ENCODE data around the gene CSRP1.
"Not testable (repeated sequence)": the region's sequence is repeated elsewhere in the genome, so short reads cannot be mapped to it uniquely, and the experiment has no call there.

Gene CSRP1

GRCh38 chr1:201537891-201538611, 31.1 kb upstream of the CSRP1 start:
- no peak for DNase-seq (ENCODE audit: low spot score)

- no peak for DNase-seq (ENCODE audit: low spot score)
Measured at GRCh38 chr1:201537467-201537866, 30.5 kb upstream of the CSRP1 start.

GRCh38 chr1:201537028-201537427, 30.1 kb upstream of the CSRP1 start:
- DNase-seq (ENCODE audit: low spot score) = no peak

- peak; percentile 54 for DNase-seq (ENCODE audit: low spot score)
Measured at GRCh38 chr1:201536558-201536957, 29.6 kb upstream of the CSRP1 start.

GRCh38 chr1:201535919-201536245, 29.0 kb upstream of the CSRP1 start:
- no peak for DNase-seq (ENCODE audit: low spot score)

GRCh38 chr1:201535046-201535918, 28.4 kb upstream of the CSRP1 start:
- peak; percentile 20 for DNase-seq (ENCODE audit: low spot score)

GRCh38 chr1:201533836-201534235, 26.9 kb upstream of the CSRP1 start:
- DNase-seq (ENCODE audit: low spot score) = no peak

- no peak for DNase-seq (ENCODE audit: low spot score)
Measured at GRCh38 chr1:201531551-201532425, 24.9 kb upstream of the CSRP1 start.

GRCh38 chr1:201530741-201531531, 24.0 kb upstream of the CSRP1 start:
- peak; percentile 45 for DNase-seq (ENCODE audit: low spot score)

GRCh38 chr1:201528631-201529252, 21.8 kb upstream of the CSRP1 start:
- DNase-seq (ENCODE audit: low spot score) = no peak

- no peak for DNase-seq (ENCODE audit: low spot score)
Measured at GRCh38 chr1:201527879-201528278, 21.0 kb upstream of the CSRP1 start.

GRCh38 chr1:201525193-201525778, 18.4 kb upstream of the CSRP1 start:
- DNase-seq (ENCODE audit: low spot score) = no peak

- not testable (repeated sequence) for DNase-seq (ENCODE audit: low spot score)
Measured at GRCh38 chr1:201520046-201520575, 13.2 kb upstream of the CSRP1 start.

GRCh38 chr1:201518071-201518470, 11.1 kb upstream of the CSRP1 start:
- no peak for DNase-seq (ENCODE audit: low spot score)

- DNase-seq (ENCODE audit: low spot score) = no peak
Measured at GRCh38 chr1:201517631-201518030, 10.7 kb upstream of the CSRP1 start.

- DNase-seq (ENCODE audit: low spot score) = no peak
Measured at GRCh38 chr1:201516511-201517127, 9.7 kb upstream of the CSRP1 start.

- no peak for DNase-seq (ENCODE audit: low spot score)
Measured at GRCh38 chr1:201515895-201516294, 9.0 kb upstream of the CSRP1 start.

GRCh38 chr1:201515062-201515750, 8.3 kb upstream of the CSRP1 start:
- DNase-seq (ENCODE audit: low spot score) = no peak

GRCh38 chr1:201514466-201514865, 7.5 kb upstream of the CSRP1 start:
- no peak for DNase-seq (ENCODE audit: low spot score)

Measured in RKO (cell line).